Skeletal muscle satellite cell (primary cell): ENCODE data around the gene TBXA2R.

ENCODE experiments used
- H3K27me3 ChIP-seq: 2 replicates; pipeline ENCODE4 v1.7.0; 2013; ENCODE audit warnings: low read length; ENCODE audit not compliant: control insufficient read depth, insufficient read depth
- H3K36me3 ChIP-seq: 2 replicates; pipeline ENCODE4 v1.7.0; 2013; ENCODE audit warnings: mild to moderate bottlenecking, control low read depth, low read length; ENCODE audit not compliant: insufficient read depth
- H3K4me1 ChIP-seq: 2 replicates; pipeline ENCODE4 v1.7.0; 2013; ENCODE audit warnings: low read length; ENCODE audit not compliant: control insufficient read depth, insufficient read depth
- H3K4me2 ChIP-seq: 2 replicates; pipeline ENCODE4 v1.7.0; 2013; ENCODE audit warnings: mild to moderate bottlenecking, low read length
- H3K4me3 ChIP-seq: 2 replicates; pipeline ENCODE4 v1.7.0; 2013; ENCODE audit warnings: low read length
- H3K9ac ChIP-seq: 2 replicates; pipeline ENCODE4 v1.7.0; 2013; ENCODE audit warnings: mild to moderate bottlenecking, low read depth, low read length, moderate library complexity
- H3K9me3 ChIP-seq: replicated peaks from 2 replicates; pipeline ENCODE4 v1.7.0; 2013; ENCODE audit warnings: mild to moderate bottlenecking, control low read depth, low read length

TBXA2R gene

DNA sequence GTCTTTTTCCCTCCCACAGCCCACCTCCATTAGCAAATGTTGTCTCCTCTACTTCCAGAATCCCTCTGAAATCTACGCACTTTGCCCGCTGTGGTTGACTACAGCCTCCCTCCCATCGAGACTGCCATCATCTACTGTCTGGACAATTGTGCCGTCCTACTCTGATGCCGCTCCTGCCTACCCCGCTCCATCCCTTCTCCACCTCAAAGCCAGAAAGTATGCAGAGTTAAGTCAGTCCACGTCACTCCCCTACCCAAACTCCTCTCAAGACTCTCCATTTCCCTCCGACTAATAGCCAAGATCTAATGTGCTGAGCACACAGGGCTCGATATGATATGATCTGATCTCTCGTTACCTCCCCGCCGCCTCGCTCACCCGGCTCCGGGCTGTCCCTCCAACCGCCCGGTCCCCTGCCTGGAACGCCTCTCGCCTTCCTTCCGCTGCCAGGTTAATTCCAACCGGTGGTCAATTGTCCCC is 19.4 kb upstream of the TBXA2R start:
- Histone ChIP-seq H3K9me3 (no peaks in the 10 kb centered on the region), H3K4me2 (peak overlapping the region; percentile 85), H3K36me3 (peaks cover 4% of the 10 kb centered on the region), H3K4me1 (peaks cover 9% of the 10 kb centered on the region), H3K4me3 (peak overlapping the region; percentile 83), H3K9ac (peak overlapping the region; percentile 90), H3K27me3 (no peaks in the 10 kb centered on the region)

DNA sequence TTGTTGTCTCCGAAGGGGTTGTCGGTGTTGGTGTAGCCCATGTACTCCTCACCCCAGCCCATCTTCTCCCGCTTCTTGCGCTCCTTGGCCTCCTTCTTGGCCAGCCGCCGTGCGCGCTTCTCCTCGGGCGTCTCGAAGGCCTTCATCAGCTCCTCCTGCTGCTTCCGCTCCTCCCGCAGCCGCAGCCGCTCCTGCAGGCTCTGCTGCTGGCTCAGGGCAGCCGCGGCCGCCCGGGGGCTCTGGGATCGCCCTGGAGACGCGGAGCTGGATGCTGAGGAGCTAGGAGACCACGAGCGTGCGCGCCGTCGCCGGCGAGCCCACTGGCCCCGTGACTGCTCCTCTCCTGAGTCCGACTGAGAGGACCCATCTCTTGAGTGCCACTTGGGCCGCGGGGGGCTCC is 17.0 kb upstream of the TBXA2R start:
- Histone ChIP-seq H3K36me3 (peaks cover 7% of the 10 kb centered on the region), H3K4me3 (no peak overlapping the region), H3K4me2 (no peak overlapping the region), H3K9ac (no peak overlapping the region), H3K4me1 (peaks cover 9% of the 10 kb centered on the region), H3K9me3 (no peaks in the 10 kb centered on the region), H3K27me3 (no peaks in the 10 kb centered on the region)

DNA sequence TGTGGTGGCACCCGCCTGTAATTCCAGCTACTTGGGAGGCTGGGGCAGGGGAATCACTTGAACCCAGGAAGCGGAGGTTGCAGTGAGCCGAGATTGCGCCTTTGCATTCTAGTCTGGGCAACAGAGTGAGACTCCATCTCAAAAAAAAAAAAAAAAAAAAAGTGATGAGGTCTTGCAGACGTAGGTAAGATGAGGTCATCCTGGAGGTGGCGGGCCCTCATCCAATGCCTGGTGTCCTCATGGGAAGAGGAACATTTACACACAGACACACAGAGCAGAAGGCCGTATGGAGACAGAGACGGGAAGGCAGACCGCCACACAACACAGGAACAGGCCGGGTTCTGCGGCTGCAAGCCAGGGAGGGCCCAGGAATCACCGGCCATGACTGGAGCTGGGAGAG is 15.5 kb upstream of the TBXA2R start:
- Histone ChIP-seq H3K4me3 (no peak overlapping the region), H3K4me1 (peaks cover 9% of the 10 kb centered on the region), H3K9ac (no peak overlapping the region), H3K4me2 (no peak overlapping the region), H3K27me3 (no peaks in the 10 kb centered on the region), H3K9me3 (no peaks in the 10 kb centered on the region), H3K36me3 (peaks cover 7% of the 10 kb centered on the region)

DNA sequence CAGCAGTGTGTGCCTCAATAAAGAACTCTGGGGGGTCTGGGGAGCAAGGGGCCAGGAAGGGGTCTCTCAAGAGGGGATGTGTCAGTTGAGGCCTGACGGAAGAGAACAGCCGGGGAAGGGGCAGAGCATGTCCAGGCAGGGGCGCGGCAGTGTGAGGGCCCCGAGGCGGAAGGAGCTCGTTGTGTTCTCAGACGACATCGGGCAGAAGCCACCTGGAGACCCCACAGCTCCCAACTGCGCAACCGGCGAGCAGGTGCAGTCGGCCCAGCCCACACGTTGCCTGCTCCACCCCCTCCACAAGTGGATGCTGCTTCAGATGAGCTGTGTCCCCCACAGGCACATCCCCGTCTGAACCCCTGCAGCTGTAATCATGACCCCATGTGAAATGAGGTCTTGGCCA is 15.0 kb upstream of the TBXA2R start:
- Histone ChIP-seq H3K9ac (no peak overlapping the region), H3K4me2 (no peak overlapping the region), H3K4me1 (peaks cover 9% of the 10 kb centered on the region), H3K9me3 (no peaks in the 10 kb centered on the region), H3K27me3 (no peaks in the 10 kb centered on the region), H3K4me3 (no peak overlapping the region), H3K36me3 (peaks cover 7% of the 10 kb centered on the region)

DNA sequence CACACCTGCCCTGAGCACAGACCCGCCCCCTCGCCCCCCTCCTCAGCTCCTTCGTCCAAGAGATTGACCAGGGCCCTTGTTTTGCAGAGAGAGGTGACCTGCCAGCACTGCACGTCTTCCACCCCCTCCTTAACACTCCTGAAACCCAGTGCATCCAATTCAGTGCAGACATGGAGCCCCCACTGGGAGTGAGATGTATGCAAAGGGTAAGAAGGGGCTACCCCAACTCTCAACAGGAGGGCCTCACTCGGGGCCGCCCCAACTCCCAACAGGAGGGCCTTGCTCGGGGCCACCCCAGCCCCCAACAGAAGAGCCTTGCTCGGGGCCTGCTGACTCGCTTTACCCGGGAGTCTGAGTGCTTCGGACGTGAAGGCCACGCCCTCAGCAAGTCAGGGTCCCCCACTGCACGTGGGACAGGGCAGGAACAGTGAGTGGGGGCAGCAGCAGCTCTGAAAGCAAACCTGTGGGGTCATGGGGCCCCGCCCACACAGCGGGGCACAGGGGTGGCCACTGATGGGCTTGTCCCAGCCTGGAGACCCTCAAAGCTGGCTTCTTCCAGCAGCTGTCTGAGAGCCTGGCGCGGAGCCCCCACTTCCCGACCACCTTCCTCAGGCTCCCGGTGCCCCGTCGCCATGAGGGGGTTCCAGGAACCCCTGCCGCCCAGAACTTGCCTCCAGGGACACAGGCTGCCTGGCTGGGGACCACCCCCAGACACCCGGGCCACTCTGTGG is 14.3 kb upstream of the TBXA2R start:
- Histone ChIP-seq H3K4me3 (no peak overlapping the region), H3K36me3 (peaks cover 7% of the 10 kb centered on the region), H3K9me3 (no peaks in the 10 kb centered on the region), H3K4me2 (no peak overlapping the region), H3K9ac (no peak overlapping the region), H3K27me3 (no peaks in the 10 kb centered on the region), H3K4me1 (peaks cover 9% of the 10 kb centered on the region)

DNA sequence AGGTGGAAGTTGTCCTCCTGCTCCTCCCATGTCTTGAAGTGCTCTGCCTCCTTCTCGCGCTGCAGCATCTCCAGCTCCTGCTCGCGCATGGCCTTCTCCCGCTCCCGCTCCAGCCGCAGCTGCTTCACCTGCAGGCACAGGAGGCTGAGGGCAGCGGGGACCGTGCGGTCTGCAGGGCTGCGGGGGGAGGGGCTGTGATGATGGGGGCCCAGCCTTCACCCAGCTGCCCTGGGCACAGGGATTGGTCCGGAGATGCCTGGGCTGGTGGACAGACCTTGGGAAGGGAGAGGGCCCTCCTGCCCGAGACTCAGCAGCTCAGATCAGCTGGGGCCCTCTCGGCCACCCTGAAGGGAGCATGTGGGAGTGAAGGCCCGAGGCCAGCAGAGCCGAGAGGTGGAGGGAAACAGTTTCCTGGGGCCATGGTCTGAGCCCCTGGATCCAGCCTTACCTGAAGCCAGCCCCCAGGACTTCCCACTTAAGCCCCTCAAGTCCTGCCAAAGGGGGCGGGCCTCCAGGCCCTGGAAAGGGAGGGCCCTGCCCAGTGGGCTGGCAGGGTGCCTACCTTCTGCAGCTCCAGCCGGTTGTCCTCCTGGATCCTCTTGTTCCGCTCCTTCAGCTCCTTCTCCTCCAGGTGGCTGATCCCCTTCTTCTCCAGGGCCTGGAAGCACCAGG is 13.6 kb upstream of the TBXA2R start:
- H3K9me3 ChIP-seq, result no peaks in the 10 kb centered on the region
- peaks cover 7% of the 10 kb centered on the region for H3K36me3 ChIP-seq
- no peak overlapping the region for H3K9ac ChIP-seq
- no peak overlapping the region for H3K4me3 ChIP-seq
- no peak overlapping the region for H3K4me2 ChIP-seq
- H3K27me3 ChIP-seq, result no peaks in the 10 kb centered on the region
- H3K4me1 ChIP-seq, result peaks cover 3% of the 10 kb centered on the region

DNA sequence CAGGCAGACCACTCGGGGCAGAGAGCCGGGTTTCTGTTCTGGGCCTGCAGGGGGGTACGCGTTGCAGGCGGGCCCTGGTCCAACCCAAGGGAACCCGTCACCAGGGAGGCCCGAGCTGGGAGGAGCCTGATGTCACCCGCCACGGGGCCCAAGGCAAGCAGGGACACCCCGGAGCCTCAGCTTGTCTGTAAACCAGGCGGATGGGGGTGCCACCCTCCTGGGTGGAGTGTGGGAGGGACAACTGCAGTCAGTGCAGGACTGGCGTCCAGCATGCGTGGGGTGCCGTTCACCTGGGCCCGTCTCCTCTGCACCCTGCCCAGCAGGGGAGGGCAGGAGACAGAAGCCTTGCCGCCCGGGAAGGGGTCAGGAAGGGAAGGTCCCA is 12.9 kb upstream of the TBXA2R start:
- no peaks in the 10 kb centered on the region for H3K4me1 ChIP-seq
- peaks cover 7% of the 10 kb centered on the region for H3K36me3 ChIP-seq
- no peak overlapping the region for H3K9ac ChIP-seq
- no peak overlapping the region for H3K4me3 ChIP-seq
- no peaks in the 10 kb centered on the region for H3K9me3 ChIP-seq
- no peak overlapping the region for H3K4me2 ChIP-seq
- H3K27me3 ChIP-seq, result no peaks in the 10 kb centered on the region

DNA sequence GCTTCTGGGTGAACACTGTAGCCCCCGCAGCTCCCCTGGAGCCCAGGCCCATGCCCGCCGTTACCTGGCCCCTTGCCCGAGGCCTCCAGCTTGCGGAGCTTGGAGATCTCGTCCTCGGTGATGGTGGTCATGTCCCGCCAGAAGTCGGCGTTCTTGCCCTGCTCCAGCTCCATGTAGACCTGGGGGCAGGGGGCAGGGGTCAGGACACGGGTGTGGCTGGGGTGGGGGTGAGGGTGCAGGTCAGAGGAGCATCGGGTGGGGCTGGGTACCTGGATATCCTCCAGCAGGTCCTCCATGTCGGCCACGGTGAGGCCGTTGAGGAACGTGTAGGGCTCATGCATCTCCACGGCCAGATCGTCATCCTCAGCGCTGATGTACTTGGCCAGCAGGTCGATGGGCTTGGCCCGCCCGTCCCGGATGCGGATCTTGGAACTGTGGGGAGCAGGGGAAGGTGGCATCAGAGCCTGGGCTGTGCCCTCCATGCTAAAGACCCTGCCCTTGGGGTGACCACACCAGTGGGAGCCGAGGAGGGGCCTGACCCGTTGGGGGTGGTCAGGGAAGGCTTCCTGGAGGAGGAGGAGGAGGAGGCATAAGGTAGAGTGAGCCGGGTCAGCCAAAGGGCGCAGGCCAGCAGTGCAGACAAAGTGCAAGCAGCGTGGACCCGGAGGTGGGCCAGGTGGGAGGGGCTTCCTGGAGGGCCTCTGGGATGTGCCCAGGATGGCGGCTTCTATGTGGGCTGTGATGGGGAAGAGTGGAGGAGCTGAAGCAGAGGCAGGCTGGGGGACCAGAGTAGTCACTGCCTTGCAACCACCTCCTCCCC is 12.3 kb upstream of the TBXA2R start:
- Histone ChIP-seq H3K4me3 (no peak overlapping the region), H3K27me3 (no peaks in the 10 kb centered on the region), H3K4me1 (no peaks in the 10 kb centered on the region), H3K9me3 (no peaks in the 10 kb centered on the region), H3K4me2 (no peak overlapping the region), H3K9ac (no peak overlapping the region), H3K36me3 (peaks cover 7% of the 10 kb centered on the region)

DNA sequence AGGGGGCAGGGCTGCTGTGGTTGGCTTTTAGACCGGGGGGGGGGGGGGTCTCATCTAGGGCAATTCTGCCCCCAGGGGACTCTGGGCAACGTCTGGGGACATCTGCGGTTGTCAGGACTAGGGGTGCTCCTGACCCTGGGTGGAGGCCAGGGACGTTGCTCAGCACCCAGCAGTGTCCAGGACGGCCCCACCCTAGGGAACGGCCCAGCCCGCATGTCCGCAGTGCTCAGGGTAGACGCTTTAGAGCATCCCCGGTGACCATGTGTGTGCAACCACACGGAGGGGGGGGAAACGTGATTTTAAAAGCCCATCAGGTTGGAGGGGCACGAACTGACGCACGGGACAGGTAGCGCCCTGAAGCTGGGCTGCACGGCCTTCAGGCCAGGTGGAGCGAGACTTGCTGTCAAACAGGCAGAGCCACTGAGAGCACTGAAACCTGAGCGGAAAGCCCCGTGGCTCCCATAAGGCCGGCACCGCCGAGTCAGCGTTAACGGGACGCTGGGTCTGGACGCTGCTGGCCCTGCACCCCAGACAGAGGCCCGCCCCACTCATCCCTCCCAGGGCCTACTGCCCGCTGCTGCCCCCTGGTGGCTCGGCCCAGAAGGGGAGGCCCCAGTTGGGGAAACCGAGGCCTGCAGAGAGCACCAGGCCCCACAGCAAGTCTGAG is 11.6 kb upstream of the TBXA2R start:
- Histone ChIP-seq H3K9ac (no peak overlapping the region), H3K4me3 (no peak overlapping the region), H3K4me1 (no peaks in the 10 kb centered on the region), H3K9me3 (no peaks in the 10 kb centered on the region), H3K36me3 (peaks cover 7% of the 10 kb centered on the region), H3K4me2 (no peak overlapping the region), H3K27me3 (no peaks in the 10 kb centered on the region)

DNA sequence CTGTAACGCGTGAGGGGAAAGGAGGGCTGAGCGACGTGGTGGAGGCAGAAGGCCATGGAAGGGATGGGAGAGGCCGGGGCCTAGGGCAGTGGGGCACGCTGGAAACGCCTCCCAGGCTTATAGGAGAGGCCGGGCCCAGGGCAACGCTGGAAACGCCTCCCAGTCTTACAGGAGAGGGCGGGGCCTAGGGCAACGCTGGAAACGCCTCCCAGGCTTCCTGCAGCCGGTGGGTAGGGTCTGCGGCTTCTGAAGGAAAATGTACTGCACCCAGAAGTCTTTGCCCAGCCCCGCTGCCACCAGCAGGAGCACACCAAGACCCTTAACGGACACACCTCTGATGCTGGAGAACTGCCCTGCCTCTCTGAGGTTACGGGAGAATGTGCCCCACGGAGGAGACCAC is 10.8 kb upstream of the TBXA2R start:
- H3K4me1 ChIP-seq, result no peaks in the 10 kb centered on the region
- H3K9ac ChIP-seq, result no peak overlapping the region
- peaks cover 9% of the 10 kb centered on the region for H3K36me3 ChIP-seq
- H3K4me2 ChIP-seq, result no peak overlapping the region
- H3K27me3 ChIP-seq, result no peaks in the 10 kb centered on the region
- no peak overlapping the region for H3K4me3 ChIP-seq
- no peaks in the 10 kb centered on the region for H3K9me3 ChIP-seq

DNA sequence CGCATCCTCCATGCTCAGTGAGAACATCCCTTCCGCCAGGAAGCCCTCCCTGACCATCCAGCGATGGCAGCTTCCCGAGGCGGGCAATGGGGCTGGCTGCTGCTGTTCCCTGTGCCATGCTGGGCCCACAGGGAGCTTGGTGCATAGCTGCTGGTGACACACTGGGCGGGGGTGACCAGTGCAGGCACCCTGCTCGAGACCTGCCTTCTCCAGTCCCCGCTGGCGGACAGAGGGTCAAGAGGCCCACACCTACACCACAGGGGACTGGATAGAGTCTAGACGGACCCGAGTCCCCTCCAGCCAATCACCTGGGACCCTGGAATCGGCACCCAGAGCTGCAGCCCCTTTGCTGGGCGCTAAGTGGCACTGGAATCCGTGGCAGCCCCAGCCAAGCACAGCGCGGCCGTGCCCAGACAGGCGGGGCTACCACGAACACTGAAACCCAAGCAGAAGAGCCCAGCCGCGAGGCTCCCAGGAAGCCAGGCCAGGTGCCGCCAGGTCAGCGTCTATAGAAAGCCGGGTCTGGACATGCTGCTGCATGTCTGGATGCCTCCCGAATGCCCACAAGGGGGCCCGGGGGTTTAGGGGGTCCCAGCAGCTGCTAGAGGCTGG is 9.0 kb upstream of the TBXA2R start:
- no peaks in the 10 kb centered on the region for H3K9me3 ChIP-seq
- H3K36me3 ChIP-seq, result peaks cover 19% of the 10 kb centered on the region
- no peak overlapping the region for H3K9ac ChIP-seq
- H3K4me1 ChIP-seq, result no peaks in the 10 kb centered on the region
- H3K4me2 ChIP-seq, result no peak overlapping the region
- no peak overlapping the region for H3K4me3 ChIP-seq
- no peaks in the 10 kb centered on the region for H3K27me3 ChIP-seq
